IPS DF 4.7 (cell line): ENCODE data around the gene BICRAL.
"Not testable (repeated sequence)": the region's sequence is repeated elsewhere in the genome, so short reads cannot be mapped to it uniquely, and the experiment has no call there.

ENCODE experiments used
- DNase-seq: peaks from one replicate; pipeline ENCODE4 v3.0.0-alpha.2; 2013; ENCODE audit warnings: low spot score; ENCODE audit errors: extremely low read depth

Gene BICRAL

GRCh38 chr6:42781796-42782688, at the start of gene BICRAL:
BICRAL (plus strand) TSS chr6:42782052; CDS start chr6:42822023, 39,971 bp downstream.
- no peak for DNase-seq

GRCh38 chr6:42733867-42734481, 47.9 kb upstream of the BICRAL start:
- DNase-seq, result not testable (repeated sequence)

- no peak for DNase-seq
Measured at GRCh38 chr6:42735976-42736375, 45.9 kb upstream of the BICRAL start.

- DNase-seq, result no peak
Measured at GRCh38 chr6:42740725-42741124, 41.1 kb upstream of the BICRAL start.

- DNase-seq, result no peak
Measured at GRCh38 chr6:42742116-42742894, 39.5 kb upstream of the BICRAL start.

GRCh38 chr6:42744351-42744893, 37.4 kb upstream of the BICRAL start:
- no peak for DNase-seq

- no peak for DNase-seq
Measured at GRCh38 chr6:42745083-42745639, 36.7 kb upstream of the BICRAL start.

- DNase-seq, result peak; percentile 90
Measured at GRCh38 chr6:42745640-42746462, 36.0 kb upstream of the BICRAL start, which contains the start of gene TBCC. TBCC (minus strand) TSS chr6:42746103; CDS start chr6:42746073, 30 bp downstream.

GRCh38 chr6:42746463-42747391, 35.1 kb upstream of the BICRAL start:
- DNase-seq, result peak; percentile 64

GRCh38 chr6:42748203-42748898, 33.5 kb upstream of the BICRAL start:
- no peak for DNase-seq

GRCh38 chr6:42751055-42751454, 30.8 kb upstream of the BICRAL start:
- DNase-seq, result no peak

- DNase-seq, result no peak
Measured at GRCh38 chr6:42754759-42755158, 27.1 kb upstream of the BICRAL start.

GRCh38 chr6:42756722-42757121, 25.1 kb upstream of the BICRAL start:
- no peak for DNase-seq

- no peak for DNase-seq
Measured at GRCh38 chr6:42758756-42759430, 23.0 kb upstream of the BICRAL start.

GRCh38 chr6:42761287-42762067, 20.4 kb upstream of the BICRAL start:
- DNase-seq, result no peak

GRCh38 chr6:42762426-42762859, 19.4 kb upstream of the BICRAL start:
- DNase-seq, result no peak

GRCh38 chr6:42762950-42763349, 18.9 kb upstream of the BICRAL start:
- no peak for DNase-seq
